ENCODE measurements around the gene POU3F3.

The POU3F3 gene

GRCh38 chr2:104875262-104875661, 21.3 kb downstream of the POU3F3 start:
- Histone ChIP-seq H3K27ac (ENCODE audit: low read depth, low read length) (no peak overlapping the region), H3K36me3 (ENCODE audit: control insufficient read depth, insufficient read depth, low read length) (no peaks in the 10 kb centered on the region), H3K4me1 (ENCODE audit: control insufficient read depth, insufficient read depth, low read length) (peaks cover 4% of the 10 kb centered on the region), H3K9ac (ENCODE audit: low read length) (no peak overlapping the region), H3K4me3 (ENCODE audit: low read length) (no peak overlapping the region), H3K27me3 (ENCODE audit: control insufficient read depth, insufficient read depth, low read length) (peaks cover 7% of the 10 kb centered on the region)

- H3K27ac ChIP-seq (ENCODE audit: low read depth, low read length): peak overlapping the region; percentile 16
- H3K9ac ChIP-seq (ENCODE audit: low read length): no peak overlapping the region
- peaks cover 4% of the 10 kb centered on the region for H3K4me1 ChIP-seq (ENCODE audit: control insufficient read depth, insufficient read depth, low read length)
- peaks cover 4% of the 10 kb centered on the region for H3K27me3 ChIP-seq (ENCODE audit: control insufficient read depth, insufficient read depth, low read length)
- H3K4me3 ChIP-seq (ENCODE audit: low read length): no peak overlapping the region
- H3K36me3 ChIP-seq (ENCODE audit: control insufficient read depth, insufficient read depth, low read length): no peaks in the 10 kb centered on the region
Observed at GRCh38 chr2:104876606-104877570, 23.0 kb downstream of the POU3F3 start.

- no peaks in the 10 kb centered on the region for H3K4me1 ChIP-seq (ENCODE audit: control insufficient read depth, insufficient read depth, low read length)
- H3K9ac ChIP-seq (ENCODE audit: low read length): no peak overlapping the region
- H3K36me3 ChIP-seq (ENCODE audit: control insufficient read depth, insufficient read depth, low read length): no peaks in the 10 kb centered on the region
- no peak overlapping the region for H3K27ac ChIP-seq (ENCODE audit: low read depth, low read length)
- H3K27me3 ChIP-seq (ENCODE audit: control insufficient read depth, insufficient read depth, low read length): peaks cover 3% of the 10 kb centered on the region
- no peak overlapping the region for H3K4me3 ChIP-seq (ENCODE audit: low read length)
Observed at GRCh38 chr2:104878863-104879512, 25.1 kb downstream of the POU3F3 start.

GRCh38 chr2:104880076-104880475, 26.2 kb downstream of the POU3F3 start:
- peaks cover 3% of the 10 kb centered on the region for H3K27me3 ChIP-seq (ENCODE audit: control insufficient read depth, insufficient read depth, low read length)
- no peak overlapping the region for H3K27ac ChIP-seq (ENCODE audit: low read depth, low read length)
- no peaks in the 10 kb centered on the region for H3K4me1 ChIP-seq (ENCODE audit: control insufficient read depth, insufficient read depth, low read length)
- no peaks in the 10 kb centered on the region for H3K36me3 ChIP-seq (ENCODE audit: control insufficient read depth, insufficient read depth, low read length)
- H3K9ac ChIP-seq (ENCODE audit: low read length): no peak overlapping the region
- H3K4me3 ChIP-seq (ENCODE audit: low read length): no peak overlapping the region

- H3K9ac ChIP-seq (ENCODE audit: low read length): no peak overlapping the region
- no peaks in the 10 kb centered on the region for H3K36me3 ChIP-seq (ENCODE audit: control insufficient read depth, insufficient read depth, low read length)
- no peaks in the 10 kb centered on the region for H3K4me1 ChIP-seq (ENCODE audit: control insufficient read depth, insufficient read depth, low read length)
- H3K27ac ChIP-seq (ENCODE audit: low read depth, low read length): no peak overlapping the region
- peaks cover 3% of the 10 kb centered on the region for H3K27me3 ChIP-seq (ENCODE audit: control insufficient read depth, insufficient read depth, low read length)
- H3K4me3 ChIP-seq (ENCODE audit: low read length): no peak overlapping the region
Observed at GRCh38 chr2:104883357-104883756, 29.4 kb downstream of the POU3F3 start.

GRCh38 chr2:104885119-104885782, 31.3 kb downstream of the POU3F3 start:
- H3K27ac ChIP-seq (ENCODE audit: low read depth, low read length): no peak overlapping the region
- H3K36me3 ChIP-seq (ENCODE audit: control insufficient read depth, insufficient read depth, low read length): no peaks in the 10 kb centered on the region
- no peak overlapping the region for H3K9ac ChIP-seq (ENCODE audit: low read length)
- no peaks in the 10 kb centered on the region for H3K4me1 ChIP-seq (ENCODE audit: control insufficient read depth, insufficient read depth, low read length)
- peaks cover 3% of the 10 kb centered on the region for H3K27me3 ChIP-seq (ENCODE audit: control insufficient read depth, insufficient read depth, low read length)
- H3K4me3 ChIP-seq (ENCODE audit: low read length): no peak overlapping the region

GRCh38 chr2:104887676-104888075, 33.8 kb downstream of the POU3F3 start:
- H3K4me3 ChIP-seq (ENCODE audit: low read length): no peak overlapping the region
- H3K9ac ChIP-seq (ENCODE audit: low read length): no peak overlapping the region
- no peaks in the 10 kb centered on the region for H3K4me1 ChIP-seq (ENCODE audit: control insufficient read depth, insufficient read depth, low read length)
- H3K36me3 ChIP-seq (ENCODE audit: control insufficient read depth, insufficient read depth, low read length): no peaks in the 10 kb centered on the region
- H3K27me3 ChIP-seq (ENCODE audit: control insufficient read depth, insufficient read depth, low read length): peaks cover 3% of the 10 kb centered on the region
- H3K27ac ChIP-seq (ENCODE audit: low read depth, low read length): no peak overlapping the region

- H3K36me3 ChIP-seq (ENCODE audit: control insufficient read depth, insufficient read depth, low read length): no peaks in the 10 kb centered on the region
- H3K4me3 ChIP-seq (ENCODE audit: low read length): no peak overlapping the region
- no peaks in the 10 kb centered on the region for H3K27me3 ChIP-seq (ENCODE audit: control insufficient read depth, insufficient read depth, low read length)
- H3K27ac ChIP-seq (ENCODE audit: low read depth, low read length): no peak overlapping the region
- no peak overlapping the region for H3K9ac ChIP-seq (ENCODE audit: low read length)
- no peaks in the 10 kb centered on the region for H3K4me1 ChIP-seq (ENCODE audit: control insufficient read depth, insufficient read depth, low read length)
Observed at GRCh38 chr2:104888489-104889258, 34.8 kb downstream of the POU3F3 start.

- no peaks in the 10 kb centered on the region for H3K36me3 ChIP-seq (ENCODE audit: control insufficient read depth, insufficient read depth, low read length)
- no peaks in the 10 kb centered on the region for H3K27me3 ChIP-seq (ENCODE audit: control insufficient read depth, insufficient read depth, low read length)
- H3K4me3 ChIP-seq (ENCODE audit: low read length): no peak overlapping the region
- no peak overlapping the region for H3K27ac ChIP-seq (ENCODE audit: low read depth, low read length)
- H3K9ac ChIP-seq (ENCODE audit: low read length): no peak overlapping the region
- no peaks in the 10 kb centered on the region for H3K4me1 ChIP-seq (ENCODE audit: control insufficient read depth, insufficient read depth, low read length)
Observed at GRCh38 chr2:104889291-104889959, 35.5 kb downstream of the POU3F3 start.

- H3K27me3 ChIP-seq (ENCODE audit: control insufficient read depth, insufficient read depth, low read length): no peaks in the 10 kb centered on the region
- no peak overlapping the region for H3K4me3 ChIP-seq (ENCODE audit: low read length)
- H3K27ac ChIP-seq (ENCODE audit: low read depth, low read length): no peak overlapping the region
- H3K36me3 ChIP-seq (ENCODE audit: control insufficient read depth, insufficient read depth, low read length): no peaks in the 10 kb centered on the region
- H3K9ac ChIP-seq (ENCODE audit: low read length): no peak overlapping the region
- H3K4me1 ChIP-seq (ENCODE audit: control insufficient read depth, insufficient read depth, low read length): no peaks in the 10 kb centered on the region
Observed at GRCh38 chr2:104889960-104890684, 36.2 kb downstream of the POU3F3 start.

- Histone ChIP-seq H3K9ac (ENCODE audit: low read length) (no peak overlapping the region), H3K36me3 (ENCODE audit: control insufficient read depth, insufficient read depth, low read length) (no peaks in the 10 kb centered on the region), H3K27me3 (ENCODE audit: control insufficient read depth, insufficient read depth, low read length) (no peaks in the 10 kb centered on the region), H3K4me1 (ENCODE audit: control insufficient read depth, insufficient read depth, low read length) (no peaks in the 10 kb centered on the region), H3K27ac (ENCODE audit: low read depth, low read length) (no peak overlapping the region), H3K4me3 (ENCODE audit: low read length) (no peak overlapping the region)
Observed at GRCh38 chr2:104890685-104891069, 36.8 kb downstream of the POU3F3 start.

Measured in rectal smooth muscle tissue (tissue), 1 donor.